NB4 (cell line): ENCODE results near the gene COBL.

ENCODE experiments used
- MAX ChIP-seq: IDR thresholded peaks from 2 replicates; pipeline ENCODE4 v1.6.1; 2011; ENCODE audit warnings: low read depth, low read length
- POLR2A ChIP-seq: IDR thresholded peaks from 2 replicates; pipeline ENCODE4 v1.6.1; 2011; ENCODE audit warnings: mild to moderate bottlenecking; ENCODE audit not compliant: insufficient read length; ENCODE audit errors: extremely low read depth
- TF ChIP-seq, protein P1 (sequence below): IDR thresholded peaks from one replicate; pipeline ENCODE4 v1.5.1; 2012; ENCODE audit warnings: low read depth, low read length

GRCh38 chr7:51005074-51005473 is 311.5 kb downstream of the COBL start:
- TF ChIP-seq POLR2A = no peak
- TF ChIP-seq, protein P1, sequence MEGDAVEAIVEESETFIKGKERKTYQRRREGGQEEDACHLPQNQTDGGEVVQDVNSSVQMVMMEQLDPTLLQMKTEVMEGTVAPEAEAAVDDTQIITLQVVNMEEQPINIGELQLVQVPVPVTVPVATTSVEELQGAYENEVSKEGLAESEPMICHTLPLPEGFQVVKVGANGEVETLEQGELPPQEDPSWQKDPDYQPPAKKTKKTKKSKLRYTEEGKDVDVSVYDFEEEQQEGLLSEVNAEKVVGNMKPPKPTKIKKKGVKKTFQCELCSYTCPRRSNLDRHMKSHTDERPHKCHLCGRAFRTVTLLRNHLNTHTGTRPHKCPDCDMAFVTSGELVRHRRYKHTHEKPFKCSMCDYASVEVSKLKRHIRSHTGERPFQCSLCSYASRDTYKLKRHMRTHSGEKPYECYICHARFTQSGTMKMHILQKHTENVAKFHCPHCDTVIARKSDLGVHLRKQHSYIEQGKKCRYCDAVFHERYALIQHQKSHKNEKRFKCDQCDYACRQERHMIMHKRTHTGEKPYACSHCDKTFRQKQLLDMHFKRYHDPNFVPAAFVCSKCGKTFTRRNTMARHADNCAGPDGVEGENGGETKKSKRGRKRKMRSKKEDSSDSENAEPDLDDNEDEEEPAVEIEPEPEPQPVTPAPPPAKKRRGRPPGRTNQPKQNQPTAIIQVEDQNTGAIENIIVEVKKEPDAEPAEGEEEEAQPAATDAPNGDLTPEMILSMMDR = no peak
- TF ChIP-seq MAX = no peak
